PC-3 (cell line): ENCODE data around the gene FAM151A. TPM values are rescaled to one million over a fixed set of nuclear protein-coding genes. Genes with fewer than 3 reads are reported as not detected.

Experiments used
- ATAC-seq: fragments of 200-7000 bp; cut with Tn5 transposase; 2 replicates; pipeline ENCODE4 v1.9.1; 2020; ENCODE audit warnings: mild to moderate bottlenecking, moderate library complexity
- BruUV-seq: library from RNA; stranded (reverse); fragments of 400-500 nt; replicated peaks from 2 replicates; lab custom pipeline; 2021; lab: Mats Ljungman, UMichigan
- CTCF ChIA-PET: fragments of 300-600 bp; sonication (Branson Sonifier 250); formaldehyde crosslinking; loops from one replicate; lab custom pipeline; 2022; ENCODE audit warnings: antibody characterized with exemption; lab: Charles Lee
- POLR2A ChIA-PET: fragments of 300-600 bp; sonication (Branson Sonifier 250); formaldehyde crosslinking; loops from one replicate; lab custom pipeline; 2022; ENCODE audit warnings: antibody characterized with exemption; ENCODE audit not compliant: unreplicated experiment; lab: Charles Lee
- DNase-seq: peaks from one replicate; pipeline ENCODE4 v3.0.0-alpha.2; 2015
- H2AFZ ChIP-seq: fragments of 300-600 bp; sonication (generic); 2 replicates; pipeline ENCODE4 v1.6.0; 2016; ENCODE audit warnings: antibody characterized with exemption, low read length
- H3F3A ChIP-seq: fragments of 300-600 bp; sonication (generic); one replicate; pipeline ENCODE4 v1.6.0; 2017; ENCODE audit warnings: antibody characterized with exemption, low read length, control low read depth, mild to moderate bottlenecking; ENCODE audit not compliant: unreplicated experiment
- H3K27ac ChIP-seq: fragments of 300-600 bp; sonication (generic); 2 replicates; pipeline ENCODE4 v1.5.1; 2016; ENCODE audit warnings: mild to moderate bottlenecking, low read length
- H3K27me3 ChIP-seq: fragments of 300-600 bp; sonication (generic); 2 replicates; pipeline ENCODE4 v1.6.1; 2016; ENCODE audit warnings: low read length, mixed read lengths
- H3K36me3 ChIP-seq: fragments of 300-600 bp; sonication (generic); 2 replicates; pipeline ENCODE4 v1.6.1; 2016; ENCODE audit warnings: low read depth, mixed run types, low read length, mixed read lengths
- H3K4me1 ChIP-seq: fragments of 300-600 bp; sonication (generic); 2 replicates; pipeline ENCODE4 v1.5.1; 2016; ENCODE audit warnings: low read length; ENCODE audit not compliant: insufficient read depth
- H3K4me2 ChIP-seq: fragments of 300-600 bp; sonication (generic); 2 replicates; pipeline ENCODE4 v1.6.0; 2016; ENCODE audit warnings: low read length
- H3K4me3 ChIP-seq: fragments of 300-600 bp; sonication (generic); 2 replicates; pipeline ENCODE4 v1.5.1; 2016; ENCODE audit warnings: mild to moderate bottlenecking, low read length, mixed read lengths
- H3K79me2 ChIP-seq: fragments of 300-600 bp; sonication (generic); 2 replicates; pipeline ENCODE4 v1.6.1; 2017; ENCODE audit warnings: low read length, mixed read lengths
- H3K9ac ChIP-seq: fragments of 300-600 bp; sonication (generic); 2 replicates; pipeline ENCODE4 v1.6.0; 2016; ENCODE audit warnings: mild to moderate bottlenecking, low read length
- H3K9me2 ChIP-seq: fragments of 300-600 bp; sonication (generic); replicated peaks from 2 replicates; pipeline ENCODE4 v1.6.1; 2016; ENCODE audit warnings: mixed run types, low read length, mixed read lengths
- H3K9me3 ChIP-seq: fragments of 300-600 bp; sonication (generic); 2 replicates; pipeline ENCODE4 v1.6.1; 2016; ENCODE audit warnings: low read length, mixed read lengths
- H4K20me1 ChIP-seq: fragments of 300-600 bp; sonication (generic); 2 replicates; pipeline ENCODE4 v1.6.1; 2016; ENCODE audit warnings: low read length, mixed read lengths
- CTCF ChIP-seq: fragments of 300-600 bp; sonication (generic); conservative IDR thresholded peaks from 2 replicates; pipeline ENCODE4 v1.5.1; 2017; ENCODE audit warnings: antibody characterized with exemption, low read depth, mild to moderate bottlenecking, low read length
- EZH2 ChIP-seq: fragments of 300-600 bp; sonication (generic); IDR thresholded peaks from one replicate; pipeline ENCODE4 v1.6.1; 2017; ENCODE audit warnings: antibody characterized with exemption, mild to moderate bottlenecking, low read length; ENCODE audit not compliant: unreplicated experiment
- EZH2phosphoT487 ChIP-seq: fragments of 300-600 bp; sonication (generic); IDR thresholded peaks from 2 replicates; pipeline ENCODE4 v1.6.1; 2018; ENCODE audit warnings: mild to moderate bottlenecking, antibody characterized with exemption, low read length, borderline replicate concordance
- intact Hi-C: fragments of 100-400 bp; cut with micrococcal nuclease; formaldehyde crosslinking; loops from 2 replicates; pipeline ENCODE4 v1.9.0; 2023
- total RNA-seq: library from RNA; depleted of rRNA; stranded (reverse); fragments of >200 nt; gene quantifications from 2 replicates; pipeline ENCODE4 v1.2.3, GENCODE V29; 2014

FAM151A gene
- total RNA-seq, 1 experiment from 2014 or later: not detected

- CTCF ChIA-PET: no interaction called here
- no peak overlapping the region for H2AFZ ChIP-seq
- H3K9ac ChIP-seq: no peak overlapping the region
- peaks cover 5% of the 10 kb centered on the region; the same call in 1 of the 2 replicates for H3K4me1 ChIP-seq
- H3F3A ChIP-seq: no peaks in the 10 kb centered on the region
- no peaks in the 10 kb centered on the region for H4K20me1 ChIP-seq
- BruUV-seq: no TSS peak
- POLR2A ChIA-PET: no interaction called here
- H3K27me3 ChIP-seq: no peaks in the 10 kb centered on the region
- intact Hi-C loops: no loop called here
- no peaks in the 10 kb centered on the region for H3K79me2 ChIP-seq
- no peaks in the 10 kb centered on the region for H3K9me3 ChIP-seq
- H3K9me2 ChIP-seq: no peaks in the 10 kb centered on the region
- H3K4me2 ChIP-seq: no peak overlapping the region
- TF ChIP-seq CTCF (no peak), EZH2phosphoT487 (no peak), EZH2 (no peak)
- no peaks in the 10 kb centered on the region for H3K36me3 ChIP-seq
- ATAC-seq (no peak), DNase-seq (no peak)
- no peak overlapping the region for H3K27ac ChIP-seq
- no peak overlapping the region for H3K4me3 ChIP-seq
These were observed 15.3 kb downstream of the FAM151A start for GRCh38 chr1:54607821-54608565.

- H4K20me1 ChIP-seq: no peaks in the 10 kb centered on the region
- H3K4me1 ChIP-seq: peaks cover 5% of the 10 kb centered on the region; the same call in 1 of the 2 replicates
- H3F3A ChIP-seq: no peaks in the 10 kb centered on the region
- H2AFZ ChIP-seq: no peak overlapping the region
- no peak overlapping the region for H3K4me3 ChIP-seq
- no peaks in the 10 kb centered on the region for H3K27me3 ChIP-seq
- BruUV-seq: no TSS peak
- no peak overlapping the region for H3K27ac ChIP-seq
- no peak overlapping the region for H3K4me2 ChIP-seq
- H3K9me3 ChIP-seq: no peaks in the 10 kb centered on the region
- ChIA-PET POLR2A (no interaction called here), CTCF (no interaction called here)
- H3K9me2 ChIP-seq: no peaks in the 10 kb centered on the region
- H3K9ac ChIP-seq: no peak overlapping the region
- no peaks in the 10 kb centered on the region for H3K36me3 ChIP-seq
- DNase-seq (no peak), ATAC-seq (no peak)
- intact Hi-C loops: no loop called here
- TF ChIP-seq EZH2phosphoT487 (no peak), EZH2 (no peak), CTCF (no peak)
- no peaks in the 10 kb centered on the region for H3K79me2 ChIP-seq
These were observed 16.4 kb downstream of the FAM151A start for GRCh38 chr1:54606990-54607325.
